HL-60 (cell line): ENCODE results near the gene AMZ1.

Experiments
- POLR2AphosphoS5 ChIP-seq: IDR thresholded peaks from 2 replicates; pipeline ENCODE4 v1.6.1; 2012; ENCODE audit warnings: low read depth
- SPI1 ChIP-seq: IDR thresholded peaks from 2 replicates; pipeline ENCODE4 v1.6.1; 2012; ENCODE audit warnings: low read depth, mild to moderate bottlenecking, borderline replicate concordance
- TF ChIP-seq, protein P1 (sequence below): IDR thresholded peaks from one replicate; pipeline ENCODE4 v1.5.1; 2011; ENCODE audit warnings: low read length, control low read depth, inconsistent platforms; ENCODE audit not compliant: insufficient read depth
- TF ChIP-seq, protein P2 (sequence below): IDR thresholded peaks from 2 replicates; pipeline ENCODE4 v1.6.1; 2012; ENCODE audit warnings: low read depth; ENCODE audit not compliant: insufficient replicate concordance

DNA sequence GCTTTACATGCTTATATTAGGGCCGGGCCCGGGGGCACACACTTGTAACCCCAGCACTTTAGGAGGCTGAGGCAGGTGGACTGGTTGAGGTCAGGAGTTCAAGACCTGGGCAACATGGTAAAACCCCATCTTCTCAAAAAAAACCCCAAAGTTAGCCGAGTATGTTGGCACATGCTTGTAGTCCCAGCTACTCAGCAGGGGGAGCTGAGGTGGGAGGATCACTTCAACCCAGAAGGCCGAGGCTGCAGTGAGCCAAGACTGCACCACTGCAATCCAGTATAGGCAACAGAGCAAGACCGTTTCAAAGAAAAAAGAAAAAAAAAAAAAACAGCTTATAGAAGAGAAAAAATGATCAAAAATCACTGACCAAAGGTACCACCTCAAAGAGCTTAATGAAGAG, 63.1 kb downstream of the AMZ1 start:
- TF ChIP-seq, protein P1, sequence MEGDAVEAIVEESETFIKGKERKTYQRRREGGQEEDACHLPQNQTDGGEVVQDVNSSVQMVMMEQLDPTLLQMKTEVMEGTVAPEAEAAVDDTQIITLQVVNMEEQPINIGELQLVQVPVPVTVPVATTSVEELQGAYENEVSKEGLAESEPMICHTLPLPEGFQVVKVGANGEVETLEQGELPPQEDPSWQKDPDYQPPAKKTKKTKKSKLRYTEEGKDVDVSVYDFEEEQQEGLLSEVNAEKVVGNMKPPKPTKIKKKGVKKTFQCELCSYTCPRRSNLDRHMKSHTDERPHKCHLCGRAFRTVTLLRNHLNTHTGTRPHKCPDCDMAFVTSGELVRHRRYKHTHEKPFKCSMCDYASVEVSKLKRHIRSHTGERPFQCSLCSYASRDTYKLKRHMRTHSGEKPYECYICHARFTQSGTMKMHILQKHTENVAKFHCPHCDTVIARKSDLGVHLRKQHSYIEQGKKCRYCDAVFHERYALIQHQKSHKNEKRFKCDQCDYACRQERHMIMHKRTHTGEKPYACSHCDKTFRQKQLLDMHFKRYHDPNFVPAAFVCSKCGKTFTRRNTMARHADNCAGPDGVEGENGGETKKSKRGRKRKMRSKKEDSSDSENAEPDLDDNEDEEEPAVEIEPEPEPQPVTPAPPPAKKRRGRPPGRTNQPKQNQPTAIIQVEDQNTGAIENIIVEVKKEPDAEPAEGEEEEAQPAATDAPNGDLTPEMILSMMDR: no peak
- TF ChIP-seq POLR2AphosphoS5 (no peak), SPI1 (no peak)
- TF ChIP-seq, protein P2, sequence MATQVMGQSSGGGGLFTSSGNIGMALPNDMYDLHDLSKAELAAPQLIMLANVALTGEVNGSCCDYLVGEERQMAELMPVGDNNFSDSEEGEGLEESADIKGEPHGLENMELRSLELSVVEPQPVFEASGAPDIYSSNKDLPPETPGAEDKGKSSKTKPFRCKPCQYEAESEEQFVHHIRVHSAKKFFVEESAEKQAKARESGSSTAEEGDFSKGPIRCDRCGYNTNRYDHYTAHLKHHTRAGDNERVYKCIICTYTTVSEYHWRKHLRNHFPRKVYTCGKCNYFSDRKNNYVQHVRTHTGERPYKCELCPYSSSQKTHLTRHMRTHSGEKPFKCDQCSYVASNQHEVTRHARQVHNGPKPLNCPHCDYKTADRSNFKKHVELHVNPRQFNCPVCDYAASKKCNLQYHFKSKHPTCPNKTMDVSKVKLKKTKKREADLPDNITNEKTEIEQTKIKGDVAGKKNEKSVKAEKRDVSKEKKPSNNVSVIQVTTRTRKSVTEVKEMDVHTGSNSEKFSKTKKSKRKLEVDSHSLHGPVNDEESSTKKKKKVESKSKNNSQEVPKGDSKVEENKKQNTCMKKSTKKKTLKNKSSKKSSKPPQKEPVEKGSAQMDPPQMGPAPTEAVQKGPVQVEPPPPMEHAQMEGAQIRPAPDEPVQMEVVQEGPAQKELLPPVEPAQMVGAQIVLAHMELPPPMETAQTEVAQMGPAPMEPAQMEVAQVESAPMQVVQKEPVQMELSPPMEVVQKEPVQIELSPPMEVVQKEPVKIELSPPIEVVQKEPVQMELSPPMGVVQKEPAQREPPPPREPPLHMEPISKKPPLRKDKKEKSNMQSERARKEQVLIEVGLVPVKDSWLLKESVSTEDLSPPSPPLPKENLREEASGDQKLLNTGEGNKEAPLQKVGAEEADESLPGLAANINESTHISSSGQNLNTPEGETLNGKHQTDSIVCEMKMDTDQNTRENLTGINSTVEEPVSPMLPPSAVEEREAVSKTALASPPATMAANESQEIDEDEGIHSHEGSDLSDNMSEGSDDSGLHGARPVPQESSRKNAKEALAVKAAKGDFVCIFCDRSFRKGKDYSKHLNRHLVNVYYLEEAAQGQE: no peak
